H1 (cell line): ENCODE measurements around the gene PTCSC3. TPM values are rescaled to one million over a fixed set of nuclear protein-coding genes. Genes with fewer than 3 reads are reported as not detected.

ENCODE experiments used
- CTCF ChIA-PET: fragments of 300-600 bp; sonication (Branson Sonifier 250); formaldehyde crosslinking; loops from one replicate; lab custom pipeline; 2021; ENCODE audit not compliant: partially characterized antibody; lab: Charles Lee
- POLR2A ChIA-PET: fragments of 300-600 bp; sonication (Branson Sonifier 250); formaldehyde crosslinking; loops from one replicate; lab custom pipeline; 2021; ENCODE audit warnings: inconsistent platforms; ENCODE audit not compliant: partially characterized antibody; lab: Charles Lee
- DNase-seq, 2 experiments: peaks; one replicate each; pipeline versions ENCODE4 v3.0.0 to v3.0.0-alpha.2; 2010 to 2022; ENCODE audit warnings: low spot score in 2 of 2, low read depth in 1 of 2, mixed read lengths in 1 of 2
- FAIRE-seq: peaks from 2 replicates; lab custom pipeline; 2011; peaks lifted over from hg19 to GRCh38; lab: Jason Lieb, UNC
- H2AFZ ChIP-seq: 2 replicates; pipeline ENCODE4 v1.8.1; 2012; ENCODE audit warnings: low read length, inconsistent platforms
- H2AK5ac ChIP-seq: 2 replicates; pipeline ENCODE4 v1.6.1; 2013; ENCODE audit warnings: low read depth, low read length
- H2BK120ac ChIP-seq: replicated peaks from 2 replicates; pipeline ENCODE3; 2013; ENCODE audit warnings: low read depth, low read length, inconsistent platforms
- H2BK12ac ChIP-seq: 2 replicates; pipeline ENCODE4 v1.6.1; 2013; ENCODE audit warnings: low read depth, low read length
- H2BK15ac ChIP-seq: 2 replicates; pipeline ENCODE4 v1.6.1; 2013; ENCODE audit warnings: low read length
- H2BK20ac ChIP-seq: 2 replicates; pipeline ENCODE4 v1.6.1; 2013; ENCODE audit warnings: low read length
- H2BK5ac ChIP-seq: 2 replicates; pipeline ENCODE4 v1.6.1; 2013; ENCODE audit warnings: low read depth, low read length
- H3K14ac ChIP-seq: 2 replicates; pipeline ENCODE4 v1.6.1; 2013; ENCODE audit warnings: inconsistent platforms; ENCODE audit not compliant: insufficient read length
- H3K18ac ChIP-seq: 2 replicates; pipeline ENCODE4 v1.6.1; 2013; ENCODE audit warnings: low read length; ENCODE audit errors: extremely low read depth
- H3K23ac ChIP-seq: 2 replicates; pipeline ENCODE4 v1.6.1; 2013; ENCODE audit warnings: inconsistent platforms; ENCODE audit not compliant: insufficient read length
- H3K23me2 ChIP-seq: 2 replicates; pipeline ENCODE4 v1.6.1; 2013; ENCODE audit warnings: low read depth, low read length
- H3K27ac ChIP-seq: 2 replicates; pipeline ENCODE4 v1.6.1; 2011; ENCODE audit warnings: low read depth, low read length, inconsistent platforms
- H3K27me3 ChIP-seq, 4 experiments: replicated peaks in 1 of 4; 1 replicate in 1 of 4; 2 replicates in 3 of 4; pipeline versions ENCODE4 v1.6.1 to v1.8.1; 2011 to 2013; ENCODE audit warnings: low read length in 3 of 4, mild to moderate bottlenecking in 3 of 4, inconsistent platforms in 2 of 4, mixed read lengths in 2 of 4, moderate library complexity in 1 of 4; ENCODE audit not compliant: control insufficient read depth in 3 of 4, insufficient read depth in 3 of 4; ENCODE audit errors: extremely low read depth in 1 of 4
- H3K36me3 ChIP-seq, 4 experiments: 2 replicates each; pipeline versions ENCODE4 v1.6.1 to v1.8.1; 2011 to 2013; ENCODE audit warnings: mild to moderate bottlenecking in 4 of 4, low read length in 3 of 4, moderate library complexity in 2 of 4, control low read depth in 1 of 4, inconsistent platforms in 1 of 4; ENCODE audit not compliant: insufficient read depth in 4 of 4, control insufficient read depth in 2 of 4
- H3K4ac ChIP-seq: replicated peaks from 2 replicates; pipeline ENCODE3; 2013; ENCODE audit warnings: low read length, low read depth, mixed read lengths, inconsistent platforms; ENCODE audit not compliant: insufficient read length
- H3K4me1 ChIP-seq, 4 experiments: replicated peaks in 1 of 4; 1 replicate in 1 of 4; 2 replicates in 3 of 4; pipeline versions ENCODE4 v1.6.1 to v1.8.1; 2011 to 2013; ENCODE audit warnings: low read length in 3 of 4, inconsistent platforms in 2 of 4, mixed read lengths in 1 of 4; ENCODE audit not compliant: insufficient read depth in 4 of 4, control insufficient read depth in 3 of 4
- H3K4me2 ChIP-seq, 2 experiments: 2 replicates each; pipeline versions ENCODE4 v1.6.1 to v1.8.1; 2011 to 2013; ENCODE audit warnings: low read depth in 2 of 2, low read length in 2 of 2, control low read depth in 1 of 2, inconsistent platforms in 1 of 2, mild to moderate bottlenecking in 1 of 2; ENCODE audit not compliant: insufficient read depth in 1 of 2
- H3K4me3 ChIP-seq, 4 experiments: fragments of 200-600, 300-600 bp in 1 of 4; sonication (generic), shearing (Covaris generic), sonication (Bioruptor Twin) in 1 of 4; 2 replicates each; pipeline versions ENCODE4 v1.5.1 to v1.8.1; 2011 to 2016; ENCODE audit warnings: low read length in 4 of 4, low read depth in 3 of 4, control low read depth in 2 of 4, inconsistent platforms in 2 of 4, mild to moderate bottlenecking in 2 of 4, mixed read lengths in 1 of 4, moderate library complexity in 1 of 4; ENCODE audit not compliant: insufficient read depth in 2 of 4; ENCODE audit errors: extremely low read depth in 1 of 4
- H3K56ac ChIP-seq: replicated peaks from 2 replicates; pipeline ENCODE3; 2013; ENCODE audit warnings: low read depth, mild to moderate bottlenecking, mixed read lengths, low read length, inconsistent platforms; ENCODE audit not compliant: insufficient read length
- H3K79me1 ChIP-seq: 2 replicates; pipeline ENCODE4 v1.6.1; 2013; ENCODE audit warnings: low read depth, low read length, control low read depth
- H3K79me2 ChIP-seq, 2 experiments: 2 replicates each; pipeline versions ENCODE4 v1.6.1 to v1.8.1; 2012 to 2013; ENCODE audit warnings: low read length in 2 of 2, mild to moderate bottlenecking in 2 of 2, inconsistent platforms in 1 of 2; ENCODE audit not compliant: insufficient read depth in 2 of 2, control insufficient read depth in 1 of 2
- H3K9ac ChIP-seq, 4 experiments: replicated peaks in 1 of 4; 1 replicate in 1 of 4; 2 replicates in 3 of 4; pipeline versions ENCODE4 v1.6.1 to v1.8.1; 2011 to 2013; ENCODE audit warnings: low read depth in 3 of 4, low read length in 3 of 4, control low read depth in 2 of 4, mild to moderate bottlenecking in 2 of 4, moderate library complexity in 2 of 4, inconsistent platforms in 1 of 4; ENCODE audit errors: extremely low read depth in 1 of 4
- H3K9me3 ChIP-seq, 2 experiments: 2 replicates each; pipeline versions ENCODE4 v1.6.1 to v1.8.1; 2012 to 2013; ENCODE audit warnings: mild to moderate bottlenecking in 2 of 2, moderate library complexity in 2 of 2, control low read depth in 1 of 2, inconsistent platforms in 1 of 2, low read depth in 1 of 2, low read length in 1 of 2, mixed read lengths in 1 of 2; ENCODE audit not compliant: insufficient read depth in 2 of 2
- H4K20me1 ChIP-seq, 2 experiments: replicated peaks in 1 of 2; 2 replicates each; pipeline versions ENCODE3 to v1.8.1; 2011 to 2013; ENCODE audit warnings: inconsistent platforms in 2 of 2, low read length in 2 of 2, mild to moderate bottlenecking in 1 of 2; ENCODE audit not compliant: insufficient read depth in 2 of 2, control insufficient read depth in 1 of 2
- H4K5ac ChIP-seq: 2 replicates; pipeline ENCODE4 v1.6.1; 2013; ENCODE audit warnings: low read length, low read depth, mixed read lengths, inconsistent platforms; ENCODE audit not compliant: insufficient read length
- H4K8ac ChIP-seq: 2 replicates; pipeline ENCODE4 v1.8.0; 2013; ENCODE audit warnings: mild to moderate bottlenecking, moderate library complexity, low read length, inconsistent platforms; ENCODE audit not compliant: insufficient read depth; ENCODE audit errors: extremely low read depth
- H4K91ac ChIP-seq: replicated peaks from 2 replicates; pipeline ENCODE3; 2013; ENCODE audit warnings: low read length, mixed read lengths, inconsistent platforms; ENCODE audit not compliant: insufficient read length
- CREB1 ChIP-seq: IDR thresholded peaks from 2 replicates; pipeline ENCODE4 v1.6.1; 2012; ENCODE audit warnings: inconsistent platforms
- POLR2AphosphoS5 ChIP-seq: IDR thresholded peaks from 2 replicates; pipeline ENCODE4 v1.6.1; 2011; ENCODE audit warnings: low read depth, low read length
- RAD21 ChIP-seq, 2 experiments: IDR thresholded peaks in 1 of 2; conservative IDR thresholded peaks in 1 of 2; 2 replicates each; pipeline ENCODE4 v1.6.1; 2011; ENCODE audit warnings: low read depth in 2 of 2, low read length in 2 of 2, improper control_type of control experiment in 1 of 2, inconsistent platforms in 1 of 2, mild to moderate bottlenecking in 1 of 2, moderate library complexity in 1 of 2
- SIRT6 ChIP-seq: IDR thresholded peaks from one replicate; pipeline ENCODE4 v1.7.1; 2012; ENCODE audit warnings: low read length, inconsistent platforms
- TEAD4 ChIP-seq: IDR thresholded peaks from 2 replicates; pipeline ENCODE4 v1.6.1; 2012; ENCODE audit warnings: low read depth, low read length, inconsistent platforms, mixed read lengths
- WGBS, 2 experiments: shearing (Covaris generic) in 1 of 2; methylation state at CpG; one replicate each; pipeline versions ENCODE4 v1.1.6 to v1.1.7; 2013 to 2015; ENCODE audit warnings: low lambda C conversion rate in 2 of 2, mixed read lengths in 2 of 2, inconsistent platforms in 1 of 2, low coverage in 1 of 2, missing lambda C conversion rate in 1 of 2; ENCODE audit not compliant: insufficient replicate concordance in 2 of 2, insufficient coverage in 1 of 2, insufficient read length in 1 of 2; ENCODE audit errors: extremely low coverage in 1 of 2, missing lambda C conversion rate in 1 of 2; 5-methylcytosine and 5-hydroxymethylcytosine counted together
- polyA plus RNA-seq, 7 experiments: library from polyadenylated mRNA; depleted of rRNA in 3 of 7; stranded (reverse) in 5 of 7; unstranded in 2 of 7; fragments of >200 nt in 5 of 7; fragments of 200-250 nt in 2 of 7; gene quantifications; 1 replicate in 5 of 7; 2 replicates in 1 of 7; 4 replicates in 1 of 7; pipeline versions ENCODE4 v1.2.1 to v1.2.3, GENCODE V29; 2011 to 2013; ENCODE audit warnings: missing spikeins in 2 of 7, mixed read lengths in 2 of 7
- total RNA-seq: library from RNA; stranded (reverse); fragmentation: NEBNext Ultra II Directional; extraction: Animal tissue kit (Norgen Biotek cat#: 25700); gene quantifications from 2 replicates; pipeline ENCODE4 v1.2.1, GENCODE V29; 2021
- TF ChIP-seq, protein P1 (sequence below): IDR thresholded peaks from 2 replicates; pipeline ENCODE4 v1.6.1; 2012; ENCODE audit warnings: low read length, inconsistent platforms
- TF ChIP-seq, protein P2 (sequence below): IDR thresholded peaks from 2 replicates; pipeline ENCODE4 v1.6.1; 2011; ENCODE audit warnings: low read length, improper control_type of control experiment

The PTCSC3 gene
- total and polyA plus RNA-seq, 2 of the 8 experiments (the other 6 are each of a cell fraction or from before 2014, with no cell fraction given): not detected

DNA sequence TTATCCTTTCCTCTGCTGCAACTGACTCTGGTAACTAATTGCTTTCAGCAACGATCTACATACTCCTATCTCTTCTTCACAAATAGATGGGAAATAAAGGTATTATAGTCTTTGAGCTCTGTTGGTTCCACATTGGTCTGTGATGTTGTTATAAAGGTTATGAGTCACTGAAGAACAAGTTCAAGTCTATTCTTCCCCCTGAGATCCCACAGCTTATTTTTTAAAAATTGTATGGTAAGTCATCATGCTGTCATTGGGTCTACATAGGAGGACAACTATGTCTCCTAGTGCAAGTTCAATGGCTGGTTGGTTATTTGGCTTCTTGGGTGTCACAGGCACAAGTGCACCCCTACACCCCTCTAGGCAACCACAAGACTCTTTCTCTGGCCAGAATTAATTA is 49.6 kb upstream of the PTCSC3 start:
- no peaks in the 10 kb centered on the region for H3K36me3 ChIP-seq
- H2AK5ac ChIP-seq: no peak overlapping the region
- H3K23me2 ChIP-seq: no peaks in the 10 kb centered on the region
- H3K27me3 ChIP-seq: no peaks in the 10 kb centered on the region
- no peaks in the 10 kb centered on the region for H4K20me1 ChIP-seq
- FAIRE-seq (no peak), DNase-seq (no peak)
- CTCF ChIA-PET: interaction anchor here (0.6 to 1.3 kb wide), 3 partner anchors 15 to 44 kb away, joined by 3 to 4 read pairs (median 3); no protein-coding TSS in a partner anchor
- no peak overlapping the region for H3K9ac ChIP-seq
- no peak overlapping the region for H2BK12ac ChIP-seq
- no peak overlapping the region for H2BK20ac ChIP-seq
- no peak overlapping the region for H2BK5ac ChIP-seq
- no peak overlapping the region for H3K4me3 ChIP-seq
- H3K9me3 ChIP-seq: no peaks in the 10 kb centered on the region
- no peaks in the 10 kb centered on the region for H3K79me1 ChIP-seq
- H3K4me1 ChIP-seq: peaks cover 0 to 11% (median 4%) of the 10 kb centered on the region in 4 experiments; a peak in 4 of 7 replicates
- no peak overlapping the region for H2AFZ ChIP-seq
- H3K14ac ChIP-seq: no peak overlapping the region
- H4K5ac ChIP-seq: no peak overlapping the region
- TF ChIP-seq POLR2AphosphoS5 (no peak), SIRT6 (no peak), RAD21 (IDR thresholded peaks at IDR 0.05 in 1 of 2, conservative IDR thresholded peaks at IDR 0.05 in 1 of 2; ENCODE audit: low read depth in 2 of 2, low read length in 2 of 2) (no peak), TEAD4 (no peak), CREB1 (no peak)
- TF ChIP-seq, protein P1, sequence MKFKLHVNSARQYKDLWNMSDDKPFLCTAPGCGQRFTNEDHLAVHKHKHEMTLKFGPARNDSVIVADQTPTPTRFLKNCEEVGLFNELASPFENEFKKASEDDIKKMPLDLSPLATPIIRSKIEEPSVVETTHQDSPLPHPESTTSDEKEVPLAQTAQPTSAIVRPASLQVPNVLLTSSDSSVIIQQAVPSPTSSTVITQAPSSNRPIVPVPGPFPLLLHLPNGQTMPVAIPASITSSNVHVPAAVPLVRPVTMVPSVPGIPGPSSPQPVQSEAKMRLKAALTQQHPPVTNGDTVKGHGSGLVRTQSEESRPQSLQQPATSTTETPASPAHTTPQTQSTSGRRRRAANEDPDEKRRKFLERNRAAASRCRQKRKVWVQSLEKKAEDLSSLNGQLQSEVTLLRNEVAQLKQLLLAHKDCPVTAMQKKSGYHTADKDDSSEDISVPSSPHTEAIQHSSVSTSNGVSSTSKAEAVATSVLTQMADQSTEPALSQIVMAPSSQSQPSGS: no peak
- TF ChIP-seq, protein P2, sequence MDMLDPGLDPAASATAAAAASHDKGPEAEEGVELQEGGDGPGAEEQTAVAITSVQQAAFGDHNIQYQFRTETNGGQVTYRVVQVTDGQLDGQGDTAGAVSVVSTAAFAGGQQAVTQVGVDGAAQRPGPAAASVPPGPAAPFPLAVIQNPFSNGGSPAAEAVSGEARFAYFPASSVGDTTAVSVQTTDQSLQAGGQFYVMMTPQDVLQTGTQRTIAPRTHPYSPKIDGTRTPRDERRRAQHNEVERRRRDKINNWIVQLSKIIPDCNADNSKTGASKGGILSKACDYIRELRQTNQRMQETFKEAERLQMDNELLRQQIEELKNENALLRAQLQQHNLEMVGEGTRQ: no peak
- no peak overlapping the region for H3K4ac ChIP-seq
- H2BK120ac ChIP-seq: no peak overlapping the region
- H3K27ac ChIP-seq: no peak overlapping the region
- H3K4me2 ChIP-seq: no peak overlapping the region
- no peak overlapping the region for H3K23ac ChIP-seq
- no peak overlapping the region for H3K18ac ChIP-seq
- H3K56ac ChIP-seq: no peak overlapping the region
- H4K91ac ChIP-seq: no peak overlapping the region
- H2BK15ac ChIP-seq: no peak overlapping the region
- WGBS, 2 experiments: 81% methylated on average over 1 of the region's 1 CpG; no CpG with 5 or more reads in 1 of the 2 experiments
- no peaks in the 10 kb centered on the region for H3K79me2 ChIP-seq
- H4K8ac ChIP-seq: no peak overlapping the region
- POLR2A ChIA-PET: interaction anchor here (1.3 kb wide), 1 partner anchor 52 kb away, joined by 4 read pairs; no protein-coding TSS in a partner anchor
